GM12865 (cell line): ENCODE measurements around the gene PLAAT5.

Experiments used
- DNase-seq: peaks from one replicate; pipeline ENCODE4 v3.0.0; 2010; ENCODE audit warnings: low read depth
- H3K4me3 ChIP-seq: 2 replicates; pipeline ENCODE4 v1.5.1; 2011; ENCODE audit warnings: mild to moderate bottlenecking, low read depth, low read length, control low read depth
- CTCF ChIP-seq: IDR thresholded peaks from 2 replicates; pipeline ENCODE4 v1.5.1; 2011; ENCODE audit warnings: low read length, control low read depth, low read depth, inconsistent platforms; ENCODE audit not compliant: insufficient read depth; ENCODE audit errors: missing control alignments

Gene PLAAT5

GRCh38 chr11:63417174-63417852 is 73.7 kb downstream of the PLAAT5 start:
- DNase-seq = no peak
- TF ChIP-seq CTCF = no peak
- H3K4me3 ChIP-seq = no peak overlapping the region
